Psoas muscle (tissue), 8 donors: ENCODE measurements around the gene ELN. TPM values are rescaled to one million over a fixed set of nuclear protein-coding genes. Genes with fewer than 3 reads are reported as not detected.

Experiments
- ATAC-seq, 4 donors: fragments of 200-7000 bp; cut with Tn5 transposase; one replicate each; pipeline ENCODE4 v1.9.1; 2020; ENCODE audit warnings: moderate library complexity in 3 of 4, mild to moderate bottlenecking in 2 of 4
- DNase-seq, 2 donors: peaks; one replicate each; pipeline ENCODE4 v3.0.0-alpha.2; 2020
- H3K27ac ChIP-seq: fragments of 200-600 bp; one replicate; pipeline ENCODE4 v1.8.0; 2022
- H3K27me3 ChIP-seq, 3 donors: fragments of 200-600 bp in 1 of 3; one replicate each; pipeline versions ENCODE4 v1.6.1 to v1.8.0; 2013 to 2022; ENCODE audit warnings: low read length in 2 of 3, mild to moderate bottlenecking in 2 of 3, moderate library complexity in 1 of 3; ENCODE audit not compliant: insufficient read depth in 3 of 3
- H3K36me3 ChIP-seq, 2 donors: fragments of 200-600 bp in 1 of 2; one replicate each; pipeline versions ENCODE4 v1.6.1 to v1.8.0; 2013 to 2022; ENCODE audit warnings: low read depth in 1 of 2, mild to moderate bottlenecking in 1 of 2, moderate library complexity in 1 of 2; ENCODE audit not compliant: insufficient read depth in 1 of 2
- H3K4me1 ChIP-seq: fragments of 200-600 bp; one replicate; pipeline ENCODE4 v1.8.0; 2022
- H3K4me3 ChIP-seq: fragments of 200-600 bp; one replicate; pipeline ENCODE4 v1.8.0; 2022; ENCODE audit warnings: mild to moderate bottlenecking
- H3K9me3 ChIP-seq: fragments of 200-600 bp; one replicate; pipeline ENCODE4 v1.8.0; 2022
- WGBS, 3 donors: extraction: QIAGEN DNeasy Blood & Tissue Kit; methylation state at CpG; one replicate each; pipeline versions ENCODE4 v1.1.6 to v1.1.7; 2013; 5-methylcytosine and 5-hydroxymethylcytosine counted together
- intact Hi-C, 2 donors: fragments of 100-400 bp; cut with DNase I; formaldehyde crosslinking; loops; one replicate each; pipeline versions ENCODE4 v1.11.0 to v1.14.2; 2022
- polyA plus RNA-seq, 3 donors: library from polyadenylated mRNA; stranded (reverse); fragments of 200-250 nt; gene quantifications; one replicate each; pipeline ENCODE4 v1.2.3, GENCODE V29; 2013
- total RNA-seq, 4 donors: library from RNA; stranded (reverse); fragmentation: NEBNext Ultra II Directional in 2 of 4; extraction: Animal tissue kit (Norgen Biotek cat#: 25700) in 2 of 4; gene quantifications; one replicate each; pipeline versions ENCODE4 v1.2.1 to v1.2.4, GENCODE V29; 2021 to 2023
- TF ChIP-seq, protein P1 (sequence below): fragments of 200-600 bp; IDR thresholded peaks from one replicate; pipeline ENCODE4 v1.8.0; 2022; ENCODE audit warnings: antibody characterized with exemption
- donor health status: healthy with polysubstance abuse.
- donor health status: DM: no; HTN: no; CAD: no; lungs with moderate emphysema.
- donor health status: Bipolar disorder and iron deficiency.
- donor health status: healthy.
- donor health status: DM: yes; HTN: yes; CAD: no.
- donor health status: DM: no; HTN: no; CAD: no.
- donor health status: DM: no; HTN: no; CAD: no.
- donor health status: DM: yes; HTN: yes; CAD: no.

The ELN gene
- total and polyA plus RNA-seq, 7 donors = 10.6 to 41.1 (median 16.3) TPM

DNA sequence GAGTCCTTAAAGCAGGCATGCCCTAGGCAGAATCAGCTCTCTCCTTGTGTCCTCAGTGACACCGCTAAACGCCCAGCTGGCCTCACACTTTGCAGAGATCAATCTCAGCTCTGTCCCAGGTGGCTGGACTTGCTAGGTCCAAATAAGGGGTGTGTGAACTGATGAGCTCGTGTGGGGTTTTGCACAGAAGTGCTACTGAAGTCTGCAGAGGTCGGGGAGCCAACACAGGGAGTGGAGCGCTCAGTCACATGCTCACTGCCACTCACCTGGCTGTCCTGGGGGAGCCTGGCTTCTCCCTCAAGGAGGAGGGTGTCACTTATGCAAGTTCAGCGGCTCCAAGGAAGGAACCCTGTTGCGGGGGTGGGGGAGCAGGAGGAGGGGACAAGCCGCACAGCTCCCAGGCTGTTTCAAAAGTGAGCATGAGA lies 2.0 kb downstream of the ELN start:
- intact Hi-C loops = loop anchor here in 1 of 2 donors (5.0 kb wide), 1 partner anchor 53 kb away; no protein-coding TSS in a partner anchor
- peak overlapping the region; percentile 58 for H3K4me3 ChIP-seq
- peaks cover 49% of the 10 kb centered on the region for H3K4me1 ChIP-seq
- WGBS, 3 donors = 25 to 43% (median 30%) methylated on average over 8 of the region's 8 CpGs
- no peak overlapping the region for H3K27ac ChIP-seq
- no peaks in the 10 kb centered on the region for H3K36me3 ChIP-seq
- no peaks in the 10 kb centered on the region for H3K9me3 ChIP-seq
- no peak for ATAC-seq
- peak; percentile 38 to 56 for DNase-seq
- TF ChIP-seq, protein P1, sequence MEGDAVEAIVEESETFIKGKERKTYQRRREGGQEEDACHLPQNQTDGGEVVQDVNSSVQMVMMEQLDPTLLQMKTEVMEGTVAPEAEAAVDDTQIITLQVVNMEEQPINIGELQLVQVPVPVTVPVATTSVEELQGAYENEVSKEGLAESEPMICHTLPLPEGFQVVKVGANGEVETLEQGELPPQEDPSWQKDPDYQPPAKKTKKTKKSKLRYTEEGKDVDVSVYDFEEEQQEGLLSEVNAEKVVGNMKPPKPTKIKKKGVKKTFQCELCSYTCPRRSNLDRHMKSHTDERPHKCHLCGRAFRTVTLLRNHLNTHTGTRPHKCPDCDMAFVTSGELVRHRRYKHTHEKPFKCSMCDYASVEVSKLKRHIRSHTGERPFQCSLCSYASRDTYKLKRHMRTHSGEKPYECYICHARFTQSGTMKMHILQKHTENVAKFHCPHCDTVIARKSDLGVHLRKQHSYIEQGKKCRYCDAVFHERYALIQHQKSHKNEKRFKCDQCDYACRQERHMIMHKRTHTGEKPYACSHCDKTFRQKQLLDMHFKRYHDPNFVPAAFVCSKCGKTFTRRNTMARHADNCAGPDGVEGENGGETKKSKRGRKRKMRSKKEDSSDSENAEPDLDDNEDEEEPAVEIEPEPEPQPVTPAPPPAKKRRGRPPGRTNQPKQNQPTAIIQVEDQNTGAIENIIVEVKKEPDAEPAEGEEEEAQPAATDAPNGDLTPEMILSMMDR = no peak
- H3K27me3 ChIP-seq = peaks cover 0 to 5% (median 0%) of the 10 kb centered on the region in 3 donors

- no peak for DNase-seq
- no peaks in the 10 kb centered on the region for H3K36me3 ChIP-seq
- no peak for ATAC-seq
- peak overlapping the region; percentile 72 for H3K27ac ChIP-seq
- TF ChIP-seq, protein P1 = no peak
- H3K4me3 ChIP-seq = peak overlapping the region; percentile 58
- peaks cover 49% of the 10 kb centered on the region for H3K4me1 ChIP-seq
- no peaks in the 10 kb centered on the region for H3K9me3 ChIP-seq
- intact Hi-C loops = no loop called here
- 43 to 68% (median 55%) methylated on average over 7 of the region's 7 CpGs for WGBS, 3 donors
- peaks cover 0 to 5% (median 0%) of the 10 kb centered on the region in 3 donors for H3K27me3 ChIP-seq
Observed at GRCh38 chr7:74030861-74031260, 2.9 kb downstream of the ELN start.

DNA sequence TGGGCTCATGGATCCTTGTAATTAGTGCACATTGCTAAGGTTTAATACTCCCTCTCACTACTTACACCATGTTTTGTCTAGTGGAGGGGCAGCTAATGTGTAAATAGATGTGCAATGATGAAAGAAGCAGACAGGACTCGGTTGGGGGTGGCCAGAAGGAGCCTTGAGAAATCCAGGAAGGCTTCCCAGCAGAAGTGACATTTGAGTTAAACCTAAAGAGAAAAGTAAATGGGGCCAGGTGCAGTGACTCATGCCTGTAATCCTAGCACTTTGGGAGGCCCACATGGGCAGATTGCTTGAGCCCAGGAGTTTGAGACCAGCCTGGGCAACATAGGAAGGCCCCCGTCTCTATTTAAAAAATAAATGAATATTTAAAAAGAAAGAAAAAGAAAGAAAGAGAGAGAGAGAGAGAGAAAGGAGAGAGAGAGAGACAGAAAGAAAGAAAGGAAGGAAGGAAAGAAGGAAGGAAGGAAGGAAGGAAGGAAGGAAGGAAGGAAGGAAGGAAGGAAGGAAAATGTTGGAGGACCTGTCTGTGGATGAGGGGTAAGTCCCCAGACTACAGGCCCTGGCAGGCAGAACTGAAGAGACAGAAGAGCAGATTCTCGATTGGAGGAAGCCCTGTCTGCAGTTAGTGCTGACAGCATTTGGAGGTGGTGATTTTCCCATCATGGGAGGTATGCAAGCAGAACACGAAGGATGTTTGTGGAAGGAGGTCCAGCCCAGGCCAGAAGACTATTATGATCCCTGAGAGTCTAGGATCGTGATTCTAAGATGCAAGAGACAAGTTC lies 3.6 kb downstream of the ELN start:
- H3K27ac ChIP-seq = peak overlapping the region; percentile 72
- DNase-seq (peak in 1 of 2 donors; percentile 31), ATAC-seq (peak in 1 of 4 donors; percentile 7)
- no peaks in the 10 kb centered on the region for H3K36me3 ChIP-seq
- peaks cover 49% of the 10 kb centered on the region for H3K4me1 ChIP-seq
- H3K27me3 ChIP-seq = peaks cover 0 to 5% (median 0%) of the 10 kb centered on the region in 3 donors
- TF ChIP-seq, protein P1 = no peak
- 58 to 76% (median 62%) methylated on average over 5 of the region's 5 CpGs for WGBS, 3 donors
- no peaks in the 10 kb centered on the region for H3K9me3 ChIP-seq
- intact Hi-C loops = no loop called here
- no peak overlapping the region for H3K4me3 ChIP-seq

DNA sequence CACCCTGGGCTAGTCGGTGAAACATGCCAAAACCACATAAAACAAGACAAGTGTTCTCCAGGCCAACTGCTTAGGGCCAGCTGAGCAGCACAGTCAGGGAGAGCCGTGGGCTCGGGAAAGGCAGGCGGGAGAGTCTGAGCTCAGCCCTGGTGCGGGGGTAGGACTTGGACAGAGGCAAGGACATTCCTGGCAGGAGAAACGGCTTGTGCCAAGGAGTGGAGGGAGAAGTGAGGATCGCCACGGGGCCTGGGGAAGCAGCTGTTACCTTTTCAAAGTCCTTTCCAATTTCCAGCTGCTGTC lies 4.2 kb downstream of the ELN start:
- Histone ChIP-seq H3K27ac (peak overlapping the region; percentile 72), H3K9me3 (no peaks in the 10 kb centered on the region), H3K4me3 (peak overlapping the region; percentile 1), H3K27me3 (peaks cover 0 to 5% (median 0%) of the 10 kb centered on the region in 3 donors), H3K4me1 (peaks cover 49% of the 10 kb centered on the region), H3K36me3 (no peaks in the 10 kb centered on the region)
- 17 to 30% (median 24%) methylated on average over 8 of the region's 8 CpGs for whole genome bisulfite sequencing, 3 donors
- DNase-seq = peak; percentile 66 to 78
- TF ChIP-seq, protein P1 = no peak
- intact Hi-C loops = no loop called here
- peak; percentile 43 to 76 (median 58) for ATAC-seq
